ENCODE results near the gene AKAP13. TPM values are rescaled to one million over a fixed set of nuclear protein-coding genes. Genes with fewer than 3 reads are reported as not detected.

Gene AKAP13
- polyA plus RNA-seq, 1 of the 3 experiments (the other 2 are of a cell fraction): 8.4 TPM

- peaks cover 3 to 36% of the 10 kb centered on the region in 2 experiments for H3K36me3 ChIP-seq (replicated peaks in 1 of 2; ENCODE audit: control insufficient read depth in 1 of 2, insufficient read depth in 2 of 2, low read length in 1 of 2)
- POLR2A ChIA-PET: no interaction called here
- no peaks in the 10 kb centered on the region for H3K79me2 ChIP-seq (ENCODE audit: insufficient read depth)
- H3F3A ChIP-seq (replicated peaks; ENCODE audit: insufficient read depth): no peaks in the 10 kb centered on the region
- CTCF ChIA-PET: interaction anchor here (1.1 kb wide), 1 partner anchor 153 kb away, joined by 3 read pairs; no protein-coding TSS in a partner anchor
- no peak overlapping the region for H3K4me3 ChIP-seq (ENCODE audit: low read depth in 2 of 2, low read length in 1 of 2)
- DNase-seq: no peak
- 96% methylated on average over 4 of the region's 4 CpGs for WGBS (ENCODE audit: low lambda C conversion rate)
- no peak overlapping the region for H3K9ac ChIP-seq
- no peaks in the 10 kb centered on the region; a peak in 1 of 4 replicates for H3K4me1 ChIP-seq (ENCODE audit: control insufficient read depth in 1 of 2, insufficient read depth in 2 of 2, low read depth in 1 of 2, low read length in 1 of 2)
- H3K9me3 ChIP-seq: no peaks in the 10 kb centered on the region
- TF ChIP-seq RXRA (IDR thresholded peaks at IDR 0.05; ENCODE audit: borderline replicate concordance, low read depth): no peak
- TF ChIP-seq MAX (IDR thresholded peaks at IDR 0.05; ENCODE audit: low read depth): no peak
- no peak for TF ChIP-seq IRF3 (IDR thresholded peaks at IDR 0.05; ENCODE audit: low read depth, low read length)
- TF ChIP-seq ZBTB33 (IDR thresholded peaks at IDR 0.05; ENCODE audit: borderline replicate concordance, low read depth): no peak
- TF ChIP-seq NFIC (IDR thresholded peaks at IDR 0.05; ENCODE audit: borderline replicate concordance): no peak
- no peak for TF ChIP-seq JUND (IDR thresholded peaks at IDR 0.05)
- no peak for TF ChIP-seq TAF1 (IDR thresholded peaks at IDR 0.05; ENCODE audit: borderline replicate concordance, low read depth, low read length)
- no peak overlapping the region for H3K27ac ChIP-seq (ENCODE audit: low read depth in 2 of 2, low read length in 1 of 2)
- H3K27me3 ChIP-seq (ENCODE audit: insufficient read depth): no peaks in the 10 kb centered on the region
- no peaks in the 10 kb centered on the region for H3K9me2 ChIP-seq
- H2AFZ ChIP-seq (ENCODE audit: low read depth): no peak overlapping the region
- H4K20me1 ChIP-seq (ENCODE audit: insufficient read depth): no peaks in the 10 kb centered on the region
- H3K4me2 ChIP-seq: no peak overlapping the region
Measured at GRCh38 chr15:85679231-85679630, 298.8 kb downstream of the AKAP13 start.

GRCh38 chr15:85681386-85681785 is 301.0 kb downstream of the AKAP13 start:
- POLR2A ChIA-PET: no interaction called here
- peak; percentile 49 for DNase-seq
- no peaks in the 10 kb centered on the region for H3K79me2 ChIP-seq (ENCODE audit: insufficient read depth)
- H2AFZ ChIP-seq (ENCODE audit: low read depth): no peak overlapping the region
- H4K20me1 ChIP-seq (ENCODE audit: insufficient read depth): no peaks in the 10 kb centered on the region
- H3K4me2 ChIP-seq: no peak overlapping the region
- CTCF ChIA-PET: no interaction called here
- 89% methylated on average over 4 of the region's 4 CpGs for WGBS (ENCODE audit: low lambda C conversion rate)
- no peak overlapping the region for H3K9ac ChIP-seq
- no peaks in the 10 kb centered on the region for H3K27me3 ChIP-seq (ENCODE audit: insufficient read depth)
- H3K4me3 ChIP-seq (ENCODE audit: low read depth in 2 of 2, low read length in 1 of 2): no peak overlapping the region
- H3K9me3 ChIP-seq: no peaks in the 10 kb centered on the region
- TF ChIP-seq MEF2A (IDR thresholded peaks at IDR 0.05; ENCODE audit: borderline replicate concordance, low read depth) (no peak), TEAD4 (IDR thresholded peaks at IDR 0.05; ENCODE audit: borderline replicate concordance, insufficient read depth) (no peak), GATA2 (CRISPR knock-in tag; IDR thresholded peaks at IDR 0.05) (peak; percentile 72), RCOR1 (IDR thresholded peaks at IDR 0.05; ENCODE audit: low read length) (0 out of 2 replicates have a peak, but pooled peaks have one; percentile 17), SIN3A (IDR thresholded peaks at IDR 0.05; ENCODE audit: borderline replicate concordance, low read depth, low read length) (no peak), MAX (IDR thresholded peaks at IDR 0.05; ENCODE audit: low read depth) (no peak), EP300 (IDR thresholded peaks at IDR 0.05; ENCODE audit: borderline replicate concordance in 1 of 2, low read depth in 1 of 2, low read length in 1 of 2) (peak in 1 of 2 experiments; percentile 45; a peak in 1 of 4 replicates)
- no peaks in the 10 kb centered on the region for H3F3A ChIP-seq (replicated peaks; ENCODE audit: insufficient read depth)
- peaks cover 0 to 2% of the 10 kb centered on the region in 2 experiments; a peak in 1 of 4 replicates for H3K4me1 ChIP-seq (ENCODE audit: control insufficient read depth in 1 of 2, insufficient read depth in 2 of 2, low read depth in 1 of 2, low read length in 1 of 2)
- peaks cover 14 to 45% of the 10 kb centered on the region in 2 experiments for H3K36me3 ChIP-seq (replicated peaks in 1 of 2; ENCODE audit: control insufficient read depth in 1 of 2, insufficient read depth in 2 of 2, low read length in 1 of 2)
- no peak overlapping the region for H3K27ac ChIP-seq (ENCODE audit: low read depth in 2 of 2, low read length in 1 of 2)
- no peaks in the 10 kb centered on the region for H3K9me2 ChIP-seq

Measured in SK-N-SH (cell line).